HG03175 (cell line): Measurements from ENCODE around the gene IFNB1.

Experiments used
- ATAC-seq: cut with Tn5 transposase; IDR thresholded peaks from one replicate; pipeline ENCODE4 v1.9.1; 2021; ENCODE audit warnings: mild to moderate bottlenecking, moderate library complexity; ENCODE audit not compliant: unreplicated experiment

Gene IFNB1

GRCh38 chr9:21070906-21071305 is 6.8 kb downstream of the IFNB1 start:
- ATAC-seq: no peak

GRCh38 chr9:21070171-21070571 is 7.6 kb downstream of the IFNB1 start:
- no peak for ATAC-seq

GRCh38 chr9:21060919-21061561 is 16.7 kb downstream of the IFNB1 start:
- peak; percentile 57 for ATAC-seq

GRCh38 chr9:21056931-21057330 is 20.8 kb downstream of the IFNB1 start:
- ATAC-seq: no peak

- ATAC-seq: no peak
These were observed 23.9 kb downstream of the IFNB1 start for GRCh38 chr9:21053851-21054250.

GRCh38 chr9:21047281-21047691 is 30.5 kb downstream of the IFNB1 start:
- no peak for ATAC-seq

GRCh38 chr9:21043841-21044240 is 33.9 kb downstream of the IFNB1 start:
- no peak for ATAC-seq

GRCh38 chr9:21042466-21042865 is 35.3 kb downstream of the IFNB1 start:
- ATAC-seq: no peak

- no peak for ATAC-seq
These were observed 38.4 kb downstream of the IFNB1 start for GRCh38 chr9:21039302-21039701.

GRCh38 chr9:21037278-21037677 is 40.5 kb downstream of the IFNB1 start:
- no peak for ATAC-seq

GRCh38 chr9:21031808-21032183 is 45.9 kb downstream of the IFNB1 start:
- no peak for ATAC-seq

GRCh38 chr9:21031091-21031807 is 46.5 kb downstream of the IFNB1 start, which contains the start of gene HACD4:
Gene HACD4 (minus strand): TSS chr9:21031640. CDS start chr9:21031590, 50 bp downstream.
- ATAC-seq: peak; percentile 70

GRCh38 chr9:21030389-21031035 is 47.2 kb downstream of the IFNB1 start:
- ATAC-seq: peak; percentile 83

- no peak for ATAC-seq
These were observed 48.1 kb downstream of the IFNB1 start for GRCh38 chr9:21029661-21030060.

GRCh38 chr9:21028466-21028865 is 49.3 kb downstream of the IFNB1 start:
- ATAC-seq: no peak

GRCh38 chr9:21027295-21027694 is 50.4 kb downstream of the IFNB1 start:
- ATAC-seq: no peak
